Superior temporal gyrus (tissue), 1 donor: ENCODE results near the gene GAB3.

Source experiments
- DNase-seq: peaks from one replicate; pipeline ENCODE4 v3.0.0-alpha.2; 2016; ENCODE audit errors: extremely low spot score

The GAB3 gene

GRCh38 chrX:154750301-154751202 is at the start of gene GAB3:
TSS of gene GAB3 (minus strand) at chrX:154751077. CDS start at chrX:154751025, 52 bp downstream.
- DNase-seq: no peak

GRCh38 chrX:154799556-154800348 is 48.9 kb upstream of the GAB3 start:
- DNase-seq: no peak

GRCh38 chrX:154797006-154797405 is 46.1 kb upstream of the GAB3 start:
- DNase-seq: no peak

GRCh38 chrX:154795016-154795415 is 44.1 kb upstream of the GAB3 start:
- no peak for DNase-seq

- no peak for DNase-seq
Measured at GRCh38 chrX:154793084-154793795, 42.4 kb upstream of the GAB3 start.

- no peak for DNase-seq
Measured at GRCh38 chrX:154791939-154792338, 41.1 kb upstream of the GAB3 start.

GRCh38 chrX:154791467-154791866 is 40.6 kb upstream of the GAB3 start:
- DNase-seq: no peak

- DNase-seq: no peak
Measured at GRCh38 chrX:154785716-154786115, 34.8 kb upstream of the GAB3 start.

- no peak for DNase-seq
Measured at GRCh38 chrX:154784149-154784995, 33.5 kb upstream of the GAB3 start.

- DNase-seq: no peak
Measured at GRCh38 chrX:154780968-154781367, 30.1 kb upstream of the GAB3 start.

- DNase-seq: no peak
Measured at GRCh38 chrX:154779261-154779660, 28.4 kb upstream of the GAB3 start.

- DNase-seq: no peak
Measured at GRCh38 chrX:154776753-154777152, 25.9 kb upstream of the GAB3 start.

GRCh38 chrX:154775419-154776349 is 24.8 kb upstream of the GAB3 start:
- peak; percentile 9 for DNase-seq

GRCh38 chrX:154774622-154775021 is 23.7 kb upstream of the GAB3 start:
- no peak for DNase-seq

GRCh38 chrX:154762537-154763296 is 11.8 kb upstream of the GAB3 start, which contains the start of gene DKC1:
TSS of gene DKC1 (plus strand) at chrX:154762864. CDS start at chrX:154762966, 102 bp downstream.
- peak; percentile 92 for DNase-seq

GRCh38 chrX:154761977-154762536 is 11.2 kb upstream of the GAB3 start:
- no peak for DNase-seq

GRCh38 chrX:154758696-154759095 is 7.8 kb upstream of the GAB3 start:
- no peak for DNase-seq

GRCh38 chrX:154751669-154752271 is 893 bp upstream of the GAB3 start:
- DNase-seq: no peak
